ENCODE data around the gene CBX6. TPM values are rescaled to one million over a fixed set of nuclear protein-coding genes. Genes with fewer than 3 reads are reported as not detected.

The CBX6 gene
- total RNA-seq, 1 experiment from 2014 or later, result 140 TPM

GRCh38 chr22:38852522-38852921 lies 19.5 kb downstream of the CBX6 start:
- BruUV-seq (replicated peaks), result no TSS peak
- H3K4me1 Mint-ChIP-seq (ENCODE audit: low read depth, unreplicated experiment), result peaks cover 6% of the 10 kb centered on the region
- intact Hi-C loops (cut with micrococcal nuclease; ENCODE audit: unreplicated experiment), result loop anchor here (10.0 kb wide), 1 partner anchor 88 kb away; no protein-coding TSS in a partner anchor
- no peak overlapping the region for H3K4me3 Mint-ChIP-seq (ENCODE audit: low read depth, unreplicated experiment)
- no peaks in the 10 kb centered on the region for H3K36me3 Mint-ChIP-seq (ENCODE audit: insufficient read depth, unreplicated experiment)
- CTCF ChIA-PET, result interaction anchor here (0.6 to 1.6 kb wide), 3 partner anchors 31 to 129 kb away, joined by 3 to 5 read pairs (median 4); partner anchors contain the start of gene APOBEC3B
- H3K9me3 Mint-ChIP-seq (ENCODE audit: low read depth, unreplicated experiment), result no peaks in the 10 kb centered on the region
- no peak for DNase-seq
- no peak overlapping the region for H3K27ac Mint-ChIP-seq (ENCODE audit: unreplicated experiment)
- no peak for TF ChIP-seq CTCF (IDR thresholded peaks at IDR 0.05; ENCODE audit: unreplicated experiment)
- H3K27me3 Mint-ChIP-seq (ENCODE audit: unreplicated experiment), result peaks cover 49% of the 10 kb centered on the region

GRCh38 chr22:38850941-38851849 lies 20.8 kb downstream of the CBX6 start:
- Mint-ChIP-seq H3K9me3 (ENCODE audit: low read depth, unreplicated experiment) (no peaks in the 10 kb centered on the region), H3K27me3 (ENCODE audit: unreplicated experiment) (peaks cover 62% of the 10 kb centered on the region)
- CTCF ChIA-PET, result interaction anchor here (1.1 to 2.0 kb wide), 3 partner anchors 73 to 131 kb away, joined by 4 to 5 read pairs (median 4); partner anchors contain the start of gene APOBEC3B

GRCh38 chr22:38850399-38850798 lies 21.6 kb downstream of the CBX6 start:
- CTCF ChIA-PET, result interaction anchor here (1.0 to 2.0 kb wide), 2 partner anchors 74 to 82 kb away, joined by 3 to 4 read pairs; no protein-coding TSS in a partner anchor
- Mint-ChIP-seq H3K27ac (ENCODE audit: unreplicated experiment) (no peak overlapping the region), H3K9me3 (ENCODE audit: low read depth, unreplicated experiment) (no peaks in the 10 kb centered on the region), H3K4me1 (ENCODE audit: low read depth, unreplicated experiment) (peaks cover 6% of the 10 kb centered on the region), H3K4me3 (ENCODE audit: low read depth, unreplicated experiment) (no peak overlapping the region), H3K36me3 (ENCODE audit: insufficient read depth, unreplicated experiment) (no peaks in the 10 kb centered on the region), H3K27me3 (ENCODE audit: unreplicated experiment) (peaks cover 70% of the 10 kb centered on the region)
- BruUV-seq (replicated peaks), result no TSS peak
- TF ChIP-seq CTCF (IDR thresholded peaks at IDR 0.05; ENCODE audit: unreplicated experiment), result no peak
- no peak for DNase-seq
- intact Hi-C loops (cut with micrococcal nuclease; ENCODE audit: unreplicated experiment), result loop anchor here (10.0 kb wide), 1 partner anchor 86 kb away; no protein-coding TSS in a partner anchor

More at GRCh38 chr22:38850941-38851849, 20.8 kb downstream of the CBX6 start:
- Mint-ChIP-seq H3K27ac (ENCODE audit: unreplicated experiment) (no peak overlapping the region), H3K4me3 (ENCODE audit: low read depth, unreplicated experiment) (no peak overlapping the region), H3K4me1 (ENCODE audit: low read depth, unreplicated experiment) (peaks cover 6% of the 10 kb centered on the region), H3K36me3 (ENCODE audit: insufficient read depth, unreplicated experiment) (no peaks in the 10 kb centered on the region)
- no peak for DNase-seq
- no peak for TF ChIP-seq CTCF (IDR thresholded peaks at IDR 0.05; ENCODE audit: unreplicated experiment)
- intact Hi-C loops (cut with micrococcal nuclease; ENCODE audit: unreplicated experiment), result loop anchor here (10.0 kb wide), 1 partner anchor 86 kb away; no protein-coding TSS in a partner anchor
- BruUV-seq (replicated peaks), result no TSS peak

DNA sequence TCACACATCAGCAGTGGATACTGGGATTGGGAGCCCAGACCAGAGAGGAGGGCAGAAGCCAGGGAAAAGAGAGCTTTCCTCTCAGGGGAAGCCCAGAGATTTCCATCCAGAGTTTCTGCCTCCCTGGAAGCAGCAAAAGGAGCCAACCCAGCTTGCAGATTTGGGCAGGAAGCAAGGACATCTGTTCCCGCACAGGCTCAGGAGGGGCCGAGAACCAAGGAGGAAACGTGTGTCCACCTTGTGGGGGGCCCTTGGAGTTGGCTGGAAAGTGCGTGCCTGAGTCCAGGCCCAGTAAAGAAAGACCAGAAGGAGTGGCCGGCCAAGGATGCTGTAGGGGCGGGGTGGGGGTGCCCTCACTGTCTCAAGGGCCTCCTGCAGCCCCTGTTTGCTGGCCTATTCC lies 22.2 kb downstream of the CBX6 start:
- Mint-ChIP-seq H3K36me3 (ENCODE audit: insufficient read depth, unreplicated experiment) (no peaks in the 10 kb centered on the region), H3K9me3 (ENCODE audit: low read depth, unreplicated experiment) (no peaks in the 10 kb centered on the region), H3K4me3 (ENCODE audit: low read depth, unreplicated experiment) (no peak overlapping the region), H3K27me3 (ENCODE audit: unreplicated experiment) (peaks cover 76% of the 10 kb centered on the region), H3K27ac (ENCODE audit: unreplicated experiment) (no peak overlapping the region), H3K4me1 (ENCODE audit: low read depth, unreplicated experiment) (peaks cover 6% of the 10 kb centered on the region)
- no peak for DNase-seq
- no TSS peak for BruUV-seq (replicated peaks)
- intact Hi-C loops (cut with micrococcal nuclease; ENCODE audit: unreplicated experiment), result loop anchor here (10.0 kb wide), 1 partner anchor 85 kb away; no protein-coding TSS in a partner anchor
- no peak for TF ChIP-seq CTCF (IDR thresholded peaks at IDR 0.05; ENCODE audit: unreplicated experiment)
- CTCF ChIA-PET, result interaction anchor here (1.0 to 2.0 kb wide), 2 partner anchors 75 to 81 kb away, joined by 3 to 4 read pairs; no protein-coding TSS in a partner anchor
